Mucosa of stomach (tissue), 1 donor: ENCODE data around the gene PXMP4.

Experiments
- H3K27me3 ChIP-seq: one replicate; pipeline ENCODE4 v1.7.0; 2013; ENCODE audit warnings: mild to moderate bottlenecking, low read length; ENCODE audit not compliant: control insufficient read depth, insufficient read depth
- H3K36me3 ChIP-seq: one replicate; pipeline ENCODE4 v1.7.0; 2013; ENCODE audit warnings: low read length; ENCODE audit not compliant: control insufficient read depth, insufficient read depth
- H3K4me1 ChIP-seq: one replicate; pipeline ENCODE4 v1.7.0; 2013; ENCODE audit warnings: mild to moderate bottlenecking, low read length; ENCODE audit not compliant: control insufficient read depth, insufficient read depth
- H3K4me3 ChIP-seq: one replicate; pipeline ENCODE4 v1.7.0; 2013; ENCODE audit warnings: low read length
- H3K9ac ChIP-seq: one replicate; pipeline ENCODE4 v1.7.0; 2013; ENCODE audit warnings: mild to moderate bottlenecking, low read length, moderate library complexity
- H3K9me3 ChIP-seq: one replicate; pipeline ENCODE4 v1.7.0; 2013; ENCODE audit warnings: mild to moderate bottlenecking, low read length, moderate library complexity; ENCODE audit not compliant: control insufficient read depth
- donor health status: Pancreatic carcinoma.

The PXMP4 gene

DNA sequence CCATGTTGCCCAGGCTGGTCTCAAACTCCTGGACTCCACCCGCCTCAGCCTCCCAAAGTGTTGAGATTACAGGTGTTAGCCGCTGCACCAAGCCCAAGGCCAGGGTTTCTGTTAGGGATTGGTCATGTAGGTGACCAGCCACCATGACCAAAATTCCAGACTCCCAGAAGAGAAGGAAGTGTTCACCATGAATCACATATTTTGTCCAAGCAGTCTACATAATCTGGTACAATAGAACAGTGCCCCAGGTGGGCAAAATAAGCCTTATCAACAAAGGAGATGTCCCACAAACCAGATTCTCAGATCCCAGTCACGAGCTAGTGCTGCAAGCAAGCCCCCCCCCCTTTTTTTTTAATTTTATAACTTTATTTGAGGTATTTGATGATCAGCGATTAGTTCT, 31.7 kb upstream of the PXMP4 start:
- no peaks in the 10 kb centered on the region for H3K27me3 ChIP-seq
- H3K4me1 ChIP-seq, result no peaks in the 10 kb centered on the region
- no peak overlapping the region for H3K9ac ChIP-seq
- no peaks in the 10 kb centered on the region for H3K9me3 ChIP-seq
- H3K36me3 ChIP-seq, result no peaks in the 10 kb centered on the region
- no peak overlapping the region for H3K4me3 ChIP-seq

DNA sequence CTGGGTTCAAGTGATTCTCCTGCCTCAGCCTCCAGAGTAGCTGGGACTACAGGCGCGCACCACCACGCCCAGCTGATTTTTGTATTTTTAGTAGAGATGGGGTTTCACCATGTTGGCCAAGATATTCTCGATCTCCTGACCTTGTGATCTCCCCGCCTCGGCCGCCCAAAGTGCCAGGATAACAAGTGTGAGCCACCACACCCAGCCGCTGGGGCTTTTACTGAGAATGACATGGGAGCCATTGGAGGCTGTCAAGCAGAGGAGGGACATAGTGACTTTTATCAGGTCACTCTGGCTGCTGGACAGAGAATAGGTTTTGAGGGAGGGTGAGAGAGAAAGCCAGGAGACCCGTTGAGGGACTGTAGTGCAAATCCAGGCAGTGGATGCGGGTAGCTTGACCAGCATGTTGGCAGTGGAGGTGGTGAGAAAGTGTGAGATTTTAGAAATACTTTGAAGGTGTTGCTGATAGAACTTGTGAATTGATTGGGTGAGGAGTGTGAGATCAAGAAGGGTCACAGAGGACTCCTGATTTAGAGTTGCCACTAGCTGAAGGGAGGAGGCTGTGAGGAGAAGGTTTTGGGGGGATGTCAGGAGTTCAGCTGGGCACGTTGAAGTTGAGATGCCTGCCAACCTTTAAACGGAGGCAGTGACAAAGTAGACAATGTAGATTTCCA, 26.4 kb upstream of the PXMP4 start:
- Histone ChIP-seq H3K4me1 (peaks cover 3% of the 10 kb centered on the region), H3K9me3 (no peaks in the 10 kb centered on the region), H3K27me3 (no peaks in the 10 kb centered on the region), H3K9ac (no peak overlapping the region), H3K36me3 (no peaks in the 10 kb centered on the region), H3K4me3 (no peak overlapping the region)

- H3K9ac ChIP-seq, result no peak overlapping the region
- H3K36me3 ChIP-seq, result no peaks in the 10 kb centered on the region
Measured at GRCh38 chr20:33744773-33745385, 24.8 kb upstream of the PXMP4 start.

GRCh38 chr20:33744181-33744580, 24.1 kb upstream of the PXMP4 start:
- no peak overlapping the region for H3K9ac ChIP-seq
- no peaks in the 10 kb centered on the region for H3K9me3 ChIP-seq
- no peak overlapping the region for H3K4me3 ChIP-seq
- H3K4me1 ChIP-seq, result peaks cover 3% of the 10 kb centered on the region
- H3K27me3 ChIP-seq, result no peaks in the 10 kb centered on the region
- H3K36me3 ChIP-seq, result no peaks in the 10 kb centered on the region

More at GRCh38 chr20:33744773-33745385, 24.8 kb upstream of the PXMP4 start:
- H3K27me3 ChIP-seq, result no peaks in the 10 kb centered on the region
- peaks cover 3% of the 10 kb centered on the region for H3K4me1 ChIP-seq
- no peak overlapping the region for H3K4me3 ChIP-seq
- no peaks in the 10 kb centered on the region for H3K9me3 ChIP-seq

GRCh38 chr20:33740189-33740588, 20.1 kb upstream of the PXMP4 start:
- H3K4me3 ChIP-seq, result no peak overlapping the region
- H3K4me1 ChIP-seq, result peaks cover 3% of the 10 kb centered on the region
- H3K9ac ChIP-seq, result no peak overlapping the region
- no peaks in the 10 kb centered on the region for H3K27me3 ChIP-seq
- peaks cover 4% of the 10 kb centered on the region for H3K9me3 ChIP-seq
- H3K36me3 ChIP-seq, result no peaks in the 10 kb centered on the region

GRCh38 chr20:33739493-33739892, 19.4 kb upstream of the PXMP4 start:
- Histone ChIP-seq H3K27me3 (no peaks in the 10 kb centered on the region), H3K9ac (no peak overlapping the region), H3K4me3 (no peak overlapping the region), H3K36me3 (no peaks in the 10 kb centered on the region), H3K4me1 (peaks cover 4% of the 10 kb centered on the region), H3K9me3 (peaks cover 4% of the 10 kb centered on the region)

DNA sequence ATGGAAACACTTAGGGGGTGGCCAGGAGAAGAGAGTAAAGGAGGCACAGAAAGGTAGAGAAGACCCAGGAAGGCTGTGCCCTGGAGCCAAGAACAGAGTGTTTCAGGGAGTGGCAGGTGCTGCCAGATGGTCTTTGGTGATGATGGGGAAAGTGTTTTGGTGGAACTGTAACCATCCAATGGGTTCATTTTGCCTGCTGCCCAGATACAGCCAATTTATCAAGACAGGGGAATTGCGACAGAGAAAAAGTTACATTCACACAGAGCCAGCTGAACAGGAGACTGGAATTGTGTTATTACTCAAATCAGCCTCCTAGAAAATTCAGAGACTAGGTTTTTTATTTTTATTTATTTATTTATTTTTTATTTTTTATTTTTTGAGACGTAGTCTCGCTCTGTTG, 16.9 kb upstream of the PXMP4 start:
- Histone ChIP-seq H3K4me1 (peaks cover 21% of the 10 kb centered on the region), H3K36me3 (no peaks in the 10 kb centered on the region), H3K9ac (no peak overlapping the region), H3K27me3 (no peaks in the 10 kb centered on the region), H3K9me3 (peaks cover 4% of the 10 kb centered on the region), H3K4me3 (no peak overlapping the region)

DNA sequence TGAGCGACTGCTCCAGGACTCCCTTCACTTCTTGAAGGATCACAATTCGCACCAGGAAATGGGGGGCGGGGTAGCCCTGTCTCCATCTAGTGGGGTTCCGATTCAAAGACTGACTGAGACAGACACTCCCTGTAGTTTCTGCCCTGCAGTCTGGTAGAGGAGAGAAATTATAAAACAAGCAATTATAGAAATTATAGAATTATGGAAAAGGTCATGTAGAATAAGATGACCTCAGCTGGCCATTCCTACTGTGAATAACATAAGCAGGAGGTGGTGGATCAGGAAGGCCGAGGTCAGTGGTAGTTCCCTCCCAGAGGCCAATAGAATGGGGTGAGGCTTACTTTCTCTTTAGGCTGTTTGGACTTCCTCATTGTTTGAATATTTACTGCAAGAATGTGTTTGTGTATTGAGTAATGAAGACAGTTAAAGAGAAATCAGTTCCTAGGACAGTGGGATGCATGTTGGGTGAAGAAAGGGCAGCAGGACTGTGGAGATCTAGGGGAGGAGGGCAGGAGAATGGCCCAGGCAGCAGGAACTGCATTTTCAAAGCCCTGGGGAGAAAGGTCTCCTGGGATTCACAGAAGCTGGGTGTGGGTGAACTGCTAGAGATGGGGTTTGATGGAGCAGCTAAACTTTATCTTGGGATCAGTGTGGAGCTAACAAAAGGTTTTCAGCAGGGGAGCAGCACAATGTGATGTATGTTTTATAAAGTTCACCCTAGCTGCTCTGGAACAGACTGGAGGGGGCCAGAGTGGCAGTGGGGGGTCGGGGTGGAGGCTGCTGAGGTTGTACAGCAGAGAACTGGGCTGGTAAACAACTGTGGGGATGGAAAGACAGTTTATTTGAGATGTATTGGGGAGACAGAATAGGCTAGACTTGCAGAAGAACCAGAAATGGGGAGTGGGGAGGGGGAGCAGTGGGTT, 13.8 kb upstream of the PXMP4 start:
- Histone ChIP-seq H3K9me3 (peaks cover 4% of the 10 kb centered on the region), H3K4me1 (peaks cover 27% of the 10 kb centered on the region), H3K4me3 (peak overlapping the region; percentile 22), H3K36me3 (no peaks in the 10 kb centered on the region), H3K9ac (peak overlapping the region; percentile 47), H3K27me3 (no peaks in the 10 kb centered on the region)

DNA sequence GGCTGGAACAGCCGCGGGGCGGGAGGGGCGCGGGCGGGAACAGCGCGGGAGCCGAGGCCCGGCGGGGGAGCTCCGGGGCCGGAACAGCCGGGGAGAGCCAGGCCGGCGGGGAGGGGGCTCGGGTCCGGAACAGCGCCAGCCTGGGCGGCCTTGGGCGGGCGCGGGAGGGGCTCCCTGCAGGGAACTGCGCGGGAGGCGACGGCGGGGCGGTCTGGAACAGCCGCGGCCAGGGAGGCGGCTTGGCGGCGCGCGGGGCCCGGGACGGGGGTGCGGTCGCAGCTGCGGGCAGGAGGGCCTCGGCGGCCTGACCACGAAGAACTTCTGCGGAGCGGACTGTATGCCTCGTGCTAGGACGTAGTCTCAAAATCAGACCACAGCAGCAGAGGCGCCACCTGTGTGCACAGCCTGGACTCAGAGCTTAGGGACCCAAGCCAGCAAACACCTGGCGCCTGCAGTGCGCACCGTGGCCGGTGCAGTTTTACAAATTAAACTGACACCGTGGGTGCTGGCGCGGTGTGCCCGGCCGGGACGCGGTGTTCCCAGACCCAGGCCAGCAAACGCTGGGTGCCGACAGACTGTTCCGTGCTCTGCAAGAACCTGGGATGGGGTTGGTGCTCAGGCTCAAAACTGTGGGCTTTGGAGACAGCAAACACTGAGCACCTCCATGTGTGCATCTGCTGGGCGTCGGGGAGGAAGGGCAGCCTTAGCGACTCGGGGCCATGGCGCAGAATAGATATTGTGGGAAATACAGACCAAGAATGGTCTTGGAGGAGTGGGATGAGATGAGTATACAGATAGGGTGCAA, 12.3 kb upstream of the PXMP4 start:
- Histone ChIP-seq H3K36me3 (no peaks in the 10 kb centered on the region), H3K9ac (peak overlapping the region; percentile 50), H3K27me3 (no peaks in the 10 kb centered on the region), H3K9me3 (peaks cover under 1% of the 10 kb centered on the region), H3K4me1 (peaks cover 27% of the 10 kb centered on the region), H3K4me3 (peak overlapping the region; percentile 33)

DNA sequence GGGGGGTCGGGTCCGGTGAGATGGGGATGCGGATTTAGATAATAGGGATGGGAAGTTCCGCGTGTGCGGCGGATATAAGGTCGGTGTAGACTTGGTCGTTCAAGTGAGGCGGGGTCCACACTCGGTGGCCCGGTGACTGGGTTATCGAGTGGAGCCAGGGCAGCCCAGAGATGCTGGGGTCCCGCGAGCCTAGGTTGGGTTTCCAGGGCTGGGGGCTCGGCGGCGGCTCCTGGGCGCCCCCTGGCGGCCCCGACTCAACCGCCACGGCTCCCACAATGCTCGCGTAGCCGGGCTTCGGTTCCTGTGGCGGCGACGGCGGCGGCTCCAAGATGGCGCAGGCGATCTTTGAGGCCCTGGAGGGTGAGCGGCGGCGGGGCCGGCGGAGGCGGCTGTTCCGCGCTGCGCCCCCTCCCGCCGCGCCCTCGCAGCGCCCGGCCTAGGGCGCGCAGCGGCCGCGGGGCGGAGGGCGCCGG, 11.6 kb upstream of the PXMP4 start, which contains the start of gene ZNF341:
TSS of gene ZNF341 (plus strand) at position 304 of the 473 bp plus-strand sequence. CDS start at position 330, 26 bp downstream.
- H3K9ac ChIP-seq, result peak within 1 kb of the TSS; percentile 84
- no peaks in the 10 kb centered on the region for H3K36me3 ChIP-seq
- peak within 1 kb of the TSS; percentile 55 for H3K4me3 ChIP-seq
- no peaks in the 10 kb centered on the region for H3K27me3 ChIP-seq
- H3K9me3 ChIP-seq, result no peaks in the 10 kb centered on the region
- H3K4me1 ChIP-seq, result peaks cover 27% of the 10 kb centered on the region

DNA sequence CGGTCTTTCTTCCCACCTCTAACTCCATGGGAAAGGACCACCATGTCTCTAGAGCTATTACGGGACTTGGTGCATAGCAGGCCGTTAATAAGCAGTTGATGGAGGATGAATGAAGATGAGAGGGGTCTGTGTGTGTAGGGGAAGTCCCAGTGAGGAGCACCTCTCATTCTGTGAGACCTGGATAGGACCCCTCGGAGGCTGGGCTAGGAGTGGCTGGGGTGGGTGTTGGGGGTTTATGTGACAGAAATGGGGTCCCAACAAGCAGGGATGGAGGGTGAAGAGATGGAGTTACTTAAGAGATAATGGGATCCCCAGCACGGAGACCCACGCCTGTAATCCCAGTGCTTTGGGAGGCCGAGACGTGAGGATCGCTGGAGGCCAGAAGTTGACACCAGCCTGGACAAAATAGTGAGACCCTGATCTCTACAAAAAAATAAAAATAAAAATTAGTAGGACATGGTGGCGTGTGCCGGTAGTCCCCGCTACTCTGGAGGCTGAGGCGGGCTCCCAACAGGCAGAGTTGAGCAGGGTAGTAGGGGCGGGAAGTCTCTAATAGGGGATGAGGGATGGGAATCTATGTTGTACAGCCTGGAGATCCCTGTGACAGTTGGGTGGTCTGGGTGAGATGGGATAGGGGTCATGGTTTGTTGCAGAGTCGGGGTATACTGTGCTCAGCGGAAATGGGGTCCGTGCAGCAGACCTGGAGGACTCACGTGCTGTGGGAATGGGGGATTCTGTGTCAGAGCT, 11.0 kb upstream of the PXMP4 start:
- Histone ChIP-seq H3K9me3 (no peaks in the 10 kb centered on the region), H3K4me1 (peaks cover 27% of the 10 kb centered on the region)

More for the DNA sequence above, 11.0 kb upstream of the PXMP4 start:
- peak overlapping the region; percentile 55 for H3K4me3 ChIP-seq
- H3K9ac ChIP-seq, result peak overlapping the region; percentile 84
- no peaks in the 10 kb centered on the region for H3K27me3 ChIP-seq
- no peaks in the 10 kb centered on the region for H3K36me3 ChIP-seq
